Neural cell (in vitro differentiated cells): ENCODE measurements around the gene MRPL50. TPM values are rescaled to one million over a fixed set of nuclear protein-coding genes. Genes with fewer than 3 reads are reported as not detected.

Source experiments
- H2AFZ ChIP-seq: fragments of 200-600, 300-800 bp; sonication (generic), shearing (Covaris generic); 2 replicates; pipeline ENCODE4 v1.6.0; 2014; ENCODE audit warnings: low read depth, mild to moderate bottlenecking, antibody characterized with exemption, low read length, moderate library complexity
- H3F3A ChIP-seq: fragments of 200-600 bp; shearing (Covaris generic); 2 replicates; pipeline ENCODE4 v1.6.1; 2016; ENCODE audit warnings: mild to moderate bottlenecking, moderate library complexity, mixed read lengths, antibody characterized with exemption, low read length; ENCODE audit not compliant: insufficient read depth, poor library complexity, severe bottlenecking
- H3K27ac ChIP-seq: fragments of 200-600, 300-800 bp; sonication (generic), shearing (Covaris generic); 2 replicates; pipeline ENCODE4 v1.5.1; 2014; ENCODE audit warnings: mild to moderate bottlenecking, low read length, moderate library complexity
- H3K27me3 ChIP-seq: fragments of 300-800, 200-600 bp; sonication (generic), shearing (Covaris generic); 2 replicates; pipeline ENCODE4 v1.6.0; 2014; ENCODE audit warnings: mild to moderate bottlenecking, low read depth, low read length, moderate library complexity; ENCODE audit not compliant: insufficient read depth
- H3K36me3 ChIP-seq: fragments of 300-800, 200-600 bp; sonication (generic), shearing (Covaris generic); 2 replicates; pipeline ENCODE4 v1.5.1; 2014; ENCODE audit warnings: mild to moderate bottlenecking, antibody characterized with exemption, low read length, moderate library complexity; ENCODE audit not compliant: insufficient read depth
- H3K4me2 ChIP-seq: fragments of 300-800, 200-600 bp; sonication (generic), shearing (Covaris generic); 2 replicates; pipeline ENCODE4 v1.6.0; 2014; ENCODE audit warnings: mild to moderate bottlenecking, low read length
- H3K4me3 ChIP-seq: fragments of 300-800, 200-600 bp; sonication (generic), shearing (Covaris generic); 2 replicates; pipeline ENCODE4 v1.5.1; 2014; ENCODE audit warnings: mild to moderate bottlenecking, low read length, moderate library complexity
- H3K79me2 ChIP-seq: fragments of 200-600 bp; shearing (Covaris generic); replicated peaks from 2 replicates; pipeline ENCODE4 v1.6.0; 2014; ENCODE audit warnings: mild to moderate bottlenecking, low read length, moderate library complexity; ENCODE audit not compliant: insufficient read depth
- H3K9ac ChIP-seq: fragments of 300-800, 200-600 bp; sonication (generic), shearing (Covaris generic); 2 replicates; pipeline ENCODE4 v1.6.1; 2016; ENCODE audit warnings: mild to moderate bottlenecking, low read length, mixed read lengths
- H3K9me2 ChIP-seq: fragments of 200-600 bp; shearing (Covaris generic); 2 replicates; pipeline ENCODE4 v1.6.1; 2016; ENCODE audit warnings: mild to moderate bottlenecking, low read length, mixed read lengths; ENCODE audit not compliant: insufficient read depth
- H3K9me3 ChIP-seq: fragments of 200-600, 300-800 bp; sonication (generic), shearing (Covaris generic); 2 replicates; pipeline ENCODE4 v1.6.1; 2016; ENCODE audit warnings: mild to moderate bottlenecking, mixed run types, low read length, moderate library complexity, mixed read lengths
- H4K20me1 ChIP-seq: fragments of 200-600 bp; shearing (Covaris generic); 2 replicates; pipeline ENCODE4 v1.6.1; 2016; ENCODE audit warnings: mild to moderate bottlenecking, mixed run types; ENCODE audit not compliant: insufficient read depth
- CTCF ChIP-seq: fragments of 450-650 bp; IDR thresholded peaks from 2 replicates; pipeline ENCODE4 v1.5.1; 2014; ENCODE audit warnings: antibody characterized with exemption, mild to moderate bottlenecking, moderate library complexity; ENCODE audit not compliant: poor library complexity, severe bottlenecking
- EP300 ChIP-seq: fragments of 450-650 bp; conservative IDR thresholded peaks from 2 replicates; pipeline ENCODE4 v1.6.1; 2014; ENCODE audit warnings: antibody characterized with exemption, mild to moderate bottlenecking, moderate library complexity; ENCODE audit not compliant: poor library complexity, severe bottlenecking
- EZH2 ChIP-seq: fragments of 200-600, 300-800 bp; shearing (Covaris generic), sonication (generic); IDR thresholded peaks from 2 replicates; pipeline ENCODE4 v1.6.1; 2014; ENCODE audit warnings: antibody characterized with exemption, low read length, borderline replicate concordance, mild to moderate bottlenecking; ENCODE audit not compliant: insufficient read depth, poor library complexity, severe bottlenecking
- MXI1 ChIP-seq: fragments of 450-650 bp; conservative IDR thresholded peaks from 2 replicates; pipeline ENCODE4 v1.6.1; 2014; ENCODE audit warnings: antibody characterized with exemption, mild to moderate bottlenecking; ENCODE audit not compliant: poor library complexity, severe bottlenecking
- POLR2AphosphoS5 ChIP-seq: IDR thresholded peaks from 2 replicates; pipeline ENCODE4 v1.6.1; 2012
- RAD21 ChIP-seq: fragments of 450-650 bp; conservative IDR thresholded peaks from 2 replicates; pipeline ENCODE4 v1.6.1; 2014; ENCODE audit warnings: antibody characterized with exemption, mild to moderate bottlenecking, moderate library complexity
- SMC3 ChIP-seq: fragments of 450-650 bp; conservative IDR thresholded peaks from 2 replicates; pipeline ENCODE4 v1.6.1; 2014; ENCODE audit warnings: antibody characterized with exemption, mild to moderate bottlenecking, moderate library complexity; ENCODE audit not compliant: poor library complexity
- TAF1 ChIP-seq: IDR thresholded peaks from 2 replicates; pipeline ENCODE4 v1.6.1; 2012; ENCODE audit warnings: low read depth
- polyA plus RNA-seq: library from polyadenylated mRNA; depleted of rRNA; stranded (reverse); fragments of >200 nt; gene quantifications from 2 replicates; pipeline ENCODE4 v1.2.3, GENCODE V29; 2014
- TF ChIP-seq, protein P1 (sequence below): IDR thresholded peaks from 2 replicates; pipeline ENCODE4 v1.6.1; 2012; ENCODE audit warnings: borderline replicate concordance

The MRPL50 gene
- polyA plus RNA-seq, 1 donor from 2014 or later = 35.2 TPM

DNA sequence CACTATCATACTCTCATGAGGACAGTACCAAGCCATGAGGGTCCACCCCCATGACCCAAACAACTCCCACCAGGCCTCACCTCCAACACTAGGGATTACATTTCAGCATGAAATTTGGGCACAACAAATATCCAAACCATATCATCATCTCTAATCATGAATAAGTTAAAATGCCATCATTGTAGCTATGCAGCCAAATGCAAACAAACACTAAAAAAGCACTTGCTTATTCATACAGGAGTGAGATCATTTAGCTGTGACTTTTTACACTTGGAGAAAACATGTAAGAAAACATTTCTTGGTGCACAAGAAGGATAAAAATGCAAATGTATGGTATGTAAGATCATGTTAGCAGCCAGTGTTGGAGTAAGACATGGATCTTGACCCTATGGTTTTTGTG, 37.8 kb downstream of the MRPL50 start:
- no peaks in the 10 kb centered on the region for H3K79me2 ChIP-seq
- no peaks in the 10 kb centered on the region for H3F3A ChIP-seq
- H3K27me3 ChIP-seq = no peaks in the 10 kb centered on the region
- H3K9ac ChIP-seq = no peak overlapping the region
- H3K9me3 ChIP-seq = no peaks in the 10 kb centered on the region
- no peaks in the 10 kb centered on the region for H4K20me1 ChIP-seq
- no peak for TF ChIP-seq SMC3
- TF ChIP-seq TAF1 = no peak
- TF ChIP-seq, protein P1, sequence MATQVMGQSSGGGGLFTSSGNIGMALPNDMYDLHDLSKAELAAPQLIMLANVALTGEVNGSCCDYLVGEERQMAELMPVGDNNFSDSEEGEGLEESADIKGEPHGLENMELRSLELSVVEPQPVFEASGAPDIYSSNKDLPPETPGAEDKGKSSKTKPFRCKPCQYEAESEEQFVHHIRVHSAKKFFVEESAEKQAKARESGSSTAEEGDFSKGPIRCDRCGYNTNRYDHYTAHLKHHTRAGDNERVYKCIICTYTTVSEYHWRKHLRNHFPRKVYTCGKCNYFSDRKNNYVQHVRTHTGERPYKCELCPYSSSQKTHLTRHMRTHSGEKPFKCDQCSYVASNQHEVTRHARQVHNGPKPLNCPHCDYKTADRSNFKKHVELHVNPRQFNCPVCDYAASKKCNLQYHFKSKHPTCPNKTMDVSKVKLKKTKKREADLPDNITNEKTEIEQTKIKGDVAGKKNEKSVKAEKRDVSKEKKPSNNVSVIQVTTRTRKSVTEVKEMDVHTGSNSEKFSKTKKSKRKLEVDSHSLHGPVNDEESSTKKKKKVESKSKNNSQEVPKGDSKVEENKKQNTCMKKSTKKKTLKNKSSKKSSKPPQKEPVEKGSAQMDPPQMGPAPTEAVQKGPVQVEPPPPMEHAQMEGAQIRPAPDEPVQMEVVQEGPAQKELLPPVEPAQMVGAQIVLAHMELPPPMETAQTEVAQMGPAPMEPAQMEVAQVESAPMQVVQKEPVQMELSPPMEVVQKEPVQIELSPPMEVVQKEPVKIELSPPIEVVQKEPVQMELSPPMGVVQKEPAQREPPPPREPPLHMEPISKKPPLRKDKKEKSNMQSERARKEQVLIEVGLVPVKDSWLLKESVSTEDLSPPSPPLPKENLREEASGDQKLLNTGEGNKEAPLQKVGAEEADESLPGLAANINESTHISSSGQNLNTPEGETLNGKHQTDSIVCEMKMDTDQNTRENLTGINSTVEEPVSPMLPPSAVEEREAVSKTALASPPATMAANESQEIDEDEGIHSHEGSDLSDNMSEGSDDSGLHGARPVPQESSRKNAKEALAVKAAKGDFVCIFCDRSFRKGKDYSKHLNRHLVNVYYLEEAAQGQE = no peak
- TF ChIP-seq MXI1 = no peak
- TF ChIP-seq EP300 = no peak
- TF ChIP-seq RAD21 = no peak
- no peak for TF ChIP-seq EZH2
- TF ChIP-seq CTCF = no peak
- no peak for TF ChIP-seq POLR2AphosphoS5
- H3K9me2 ChIP-seq = no peaks in the 10 kb centered on the region
- no peak overlapping the region for H3K27ac ChIP-seq
- no peaks in the 10 kb centered on the region for H3K36me3 ChIP-seq
- H2AFZ ChIP-seq = no peak overlapping the region
- no peak overlapping the region for H3K4me2 ChIP-seq
- H3K4me3 ChIP-seq = no peak overlapping the region

DNA sequence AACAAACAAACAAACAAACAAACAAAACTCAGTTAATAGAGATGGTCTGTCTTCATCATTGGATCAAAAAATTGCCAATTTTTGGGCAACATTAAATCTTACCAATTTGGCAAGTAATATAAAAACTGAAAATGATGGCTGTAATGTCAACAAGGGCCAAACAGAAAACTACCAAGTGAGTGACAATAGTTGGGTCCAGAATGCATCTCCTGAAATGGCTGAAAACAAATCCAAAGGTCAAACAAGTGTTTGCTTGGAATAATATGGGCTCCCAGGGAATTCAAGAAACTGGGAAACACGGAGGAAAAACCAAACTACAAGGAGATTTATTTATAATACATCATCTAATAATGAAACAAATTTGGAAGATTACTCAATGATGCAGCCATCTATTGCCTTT, 38.7 kb downstream of the MRPL50 start:
- Histone ChIP-seq H3K79me2 (no peaks in the 10 kb centered on the region), H3K4me2 (no peak overlapping the region), H3K9ac (no peak overlapping the region), H2AFZ (no peak overlapping the region), H3K36me3 (no peaks in the 10 kb centered on the region), H4K20me1 (no peaks in the 10 kb centered on the region), H3K9me2 (no peaks in the 10 kb centered on the region), H3K9me3 (no peaks in the 10 kb centered on the region), H3K27ac (no peak overlapping the region), H3F3A (no peaks in the 10 kb centered on the region), H3K4me3 (no peak overlapping the region), H3K27me3 (no peaks in the 10 kb centered on the region)
- TF ChIP-seq, protein P1 = no peak
- TF ChIP-seq CTCF (no peak), TAF1 (no peak), POLR2AphosphoS5 (no peak), RAD21 (no peak), MXI1 (no peak), EZH2 (no peak), EP300 (no peak), SMC3 (no peak)
